Uterus (tissue), 4 donors: ENCODE data around the gene PCID2. TPM values are rescaled to one million over a fixed set of nuclear protein-coding genes. Genes with fewer than 3 reads are reported as not detected.
A peak's percentile ranks its signal among the peaks of the same experiment; 100 is the strongest.

Experiments
- DNase-seq, 2 donors: peaks; one replicate each; pipeline ENCODE4 v3.0.0-alpha.2; 2019 to 2020
- H3K27ac ChIP-seq, 2 donors: fragments of 200-600 bp; sonication (generic); 1 replicate in 1 of 2; 2 replicates in 1 of 2; pipeline ENCODE4 v1.5.1; 2016 to 2018
- H3K27me3 ChIP-seq, 2 donors: fragments of 200-600 bp; sonication (generic); one replicate each; pipeline ENCODE4 v1.5.1; 2018 to 2019; ENCODE audit warnings: control low read depth in 1 of 2
- H3K36me3 ChIP-seq, 2 donors: fragments of 200-600 bp; sonication (generic); one replicate each; pipeline ENCODE4 v1.5.1; 2019; ENCODE audit warnings: control low read depth in 1 of 2
- H3K4me1 ChIP-seq, 2 donors: fragments of 200-600 bp; sonication (generic); one replicate each; pipeline ENCODE4 v1.5.1; 2018 to 2019; ENCODE audit warnings: control low read depth in 1 of 2
- H3K4me3 ChIP-seq, 2 donors: fragments of 200-600 bp; sonication (generic); 1 replicate in 1 of 2; 2 replicates in 1 of 2; pipeline ENCODE4 v1.5.1; 2018 to 2019; ENCODE audit warnings: mild to moderate bottlenecking in 1 of 2
- H3K9me3 ChIP-seq, 2 donors: fragments of 200-600 bp; sonication (generic); one replicate each; pipeline ENCODE4 v1.5.1; 2019; ENCODE audit warnings: control low read depth in 1 of 2
- POLR2A ChIP-seq, 2 donors: fragments of 450-650 bp; IDR thresholded peaks; one replicate each; pipeline ENCODE4 v1.6.1; 2016; ENCODE audit warnings: antibody characterized with exemption in 2 of 2, mild to moderate bottlenecking in 1 of 2, moderate library complexity in 1 of 2
- intact Hi-C: fragments of 100-400 bp; cut with DNase I; formaldehyde crosslinking; loops from one replicate; pipeline ENCODE4 v1.15.1; 2023; ENCODE audit warnings: low total_unique reads
- small RNA-seq: library from RNA; depleted of rRNA; stranded (forward); fragments of <200 nt; gene quantifications from one replicate; pipeline ENCODE3, GENCODE V24; 2016
- total RNA-seq, 4 donors: library from RNA; depleted of rRNA in 3 of 4; stranded (reverse); fragments of >200 nt in 3 of 4; gene quantifications; one replicate each; pipeline versions ENCODE4 v1.1.0 to v1.2.4, GENCODE V29; 2014 to 2023
- TF ChIP-seq, protein P1 (sequence below), 4 experiments: fragments of 200-600 bp in 2 of 4; fragments of 450-650 bp in 2 of 4; sonication (generic) in 2 of 4; IDR thresholded peaks; one replicate each; pipeline ENCODE4 v1.5.1; 2016 to 2019; ENCODE audit warnings: antibody characterized with exemption in 4 of 4, mild to moderate bottlenecking in 2 of 4, moderate library complexity in 1 of 4
- donor health status: DM: yes; HTN: yes; CAD: no.

PCID2 gene
- total RNA-seq, 4 donors from 2014 or later: 35.9 to 75.6 (median 70.7) TPM

DNA sequence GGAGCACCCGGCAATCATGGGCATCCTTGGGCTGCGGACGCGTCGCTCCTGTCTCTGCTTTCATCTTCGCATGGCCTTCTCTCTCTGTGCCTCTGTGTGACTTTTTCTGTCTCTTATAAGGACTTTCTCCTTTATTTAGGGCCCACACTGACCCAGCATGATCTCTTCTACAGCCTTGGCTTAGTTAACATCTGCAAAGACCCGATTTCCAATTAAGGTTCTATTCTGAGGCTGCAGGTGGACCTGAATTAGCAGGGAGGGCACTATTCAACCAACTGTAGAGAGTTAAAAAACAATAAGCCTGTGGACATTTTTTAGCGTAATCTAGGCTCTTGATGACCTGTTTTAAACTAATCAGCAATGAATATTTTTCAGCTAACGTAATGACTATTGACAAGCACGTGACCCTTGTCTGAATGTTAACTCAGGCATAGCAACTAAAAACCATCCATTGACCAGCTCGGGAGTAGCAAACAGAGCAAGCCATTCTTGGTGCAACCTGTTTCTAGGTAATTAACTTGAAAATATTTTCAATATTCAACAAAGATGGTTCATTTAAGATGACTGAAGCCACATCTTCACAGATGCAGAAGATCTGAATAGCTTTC is 70.7 kb downstream of the PCID2 start:
- H3K4me1 ChIP-seq: no peaks in the 10 kb centered on the region
- H3K9me3 ChIP-seq: no peaks in the 10 kb centered on the region
- TF ChIP-seq, protein P1, sequence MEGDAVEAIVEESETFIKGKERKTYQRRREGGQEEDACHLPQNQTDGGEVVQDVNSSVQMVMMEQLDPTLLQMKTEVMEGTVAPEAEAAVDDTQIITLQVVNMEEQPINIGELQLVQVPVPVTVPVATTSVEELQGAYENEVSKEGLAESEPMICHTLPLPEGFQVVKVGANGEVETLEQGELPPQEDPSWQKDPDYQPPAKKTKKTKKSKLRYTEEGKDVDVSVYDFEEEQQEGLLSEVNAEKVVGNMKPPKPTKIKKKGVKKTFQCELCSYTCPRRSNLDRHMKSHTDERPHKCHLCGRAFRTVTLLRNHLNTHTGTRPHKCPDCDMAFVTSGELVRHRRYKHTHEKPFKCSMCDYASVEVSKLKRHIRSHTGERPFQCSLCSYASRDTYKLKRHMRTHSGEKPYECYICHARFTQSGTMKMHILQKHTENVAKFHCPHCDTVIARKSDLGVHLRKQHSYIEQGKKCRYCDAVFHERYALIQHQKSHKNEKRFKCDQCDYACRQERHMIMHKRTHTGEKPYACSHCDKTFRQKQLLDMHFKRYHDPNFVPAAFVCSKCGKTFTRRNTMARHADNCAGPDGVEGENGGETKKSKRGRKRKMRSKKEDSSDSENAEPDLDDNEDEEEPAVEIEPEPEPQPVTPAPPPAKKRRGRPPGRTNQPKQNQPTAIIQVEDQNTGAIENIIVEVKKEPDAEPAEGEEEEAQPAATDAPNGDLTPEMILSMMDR (IDR thresholded peaks at IDR 0.05): no peak
- TF ChIP-seq POLR2A (IDR thresholded peaks at IDR 0.05): no peak
- no peak overlapping the region for H3K27ac ChIP-seq
- H3K27me3 ChIP-seq: no peaks in the 10 kb centered on the region
- H3K36me3 ChIP-seq: no peaks in the 10 kb centered on the region
- H3K4me3 ChIP-seq: no peak overlapping the region
- intact Hi-C loops: no loop called here
- no peak for DNase-seq

DNA sequence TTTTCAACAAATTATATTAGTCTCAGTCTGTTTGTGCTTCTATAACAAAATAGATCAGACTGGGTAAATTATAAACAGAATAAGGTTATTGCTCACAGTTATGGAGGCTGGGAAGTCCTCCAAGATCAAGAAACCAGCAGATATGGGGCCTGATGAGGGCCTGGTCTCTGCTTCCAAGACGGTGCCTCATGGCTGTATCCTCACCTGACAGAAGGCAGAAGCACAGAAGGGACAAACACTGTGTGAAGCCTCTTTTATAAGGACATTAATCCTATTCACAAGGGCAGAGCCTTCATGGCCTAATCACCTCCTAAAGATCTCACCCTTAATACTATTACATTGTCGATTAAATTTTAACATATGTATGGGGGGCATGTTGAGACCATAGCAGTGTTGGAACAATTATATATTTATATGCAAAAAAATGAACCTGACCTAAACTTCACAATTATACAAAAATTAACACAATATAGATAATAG is 73.1 kb downstream of the PCID2 start:
- Histone ChIP-seq H3K9me3 (no peaks in the 10 kb centered on the region), H3K27me3 (no peaks in the 10 kb centered on the region), H3K36me3 (no peaks in the 10 kb centered on the region), H3K4me3 (no peak overlapping the region), H3K27ac (no peak overlapping the region), H3K4me1 (no peaks in the 10 kb centered on the region)
- DNase-seq: no peak
- TF ChIP-seq, protein P1 (IDR thresholded peaks at IDR 0.05): no peak
- no peak for TF ChIP-seq POLR2A (IDR thresholded peaks at IDR 0.05)
- intact Hi-C loops: no loop called here

DNA sequence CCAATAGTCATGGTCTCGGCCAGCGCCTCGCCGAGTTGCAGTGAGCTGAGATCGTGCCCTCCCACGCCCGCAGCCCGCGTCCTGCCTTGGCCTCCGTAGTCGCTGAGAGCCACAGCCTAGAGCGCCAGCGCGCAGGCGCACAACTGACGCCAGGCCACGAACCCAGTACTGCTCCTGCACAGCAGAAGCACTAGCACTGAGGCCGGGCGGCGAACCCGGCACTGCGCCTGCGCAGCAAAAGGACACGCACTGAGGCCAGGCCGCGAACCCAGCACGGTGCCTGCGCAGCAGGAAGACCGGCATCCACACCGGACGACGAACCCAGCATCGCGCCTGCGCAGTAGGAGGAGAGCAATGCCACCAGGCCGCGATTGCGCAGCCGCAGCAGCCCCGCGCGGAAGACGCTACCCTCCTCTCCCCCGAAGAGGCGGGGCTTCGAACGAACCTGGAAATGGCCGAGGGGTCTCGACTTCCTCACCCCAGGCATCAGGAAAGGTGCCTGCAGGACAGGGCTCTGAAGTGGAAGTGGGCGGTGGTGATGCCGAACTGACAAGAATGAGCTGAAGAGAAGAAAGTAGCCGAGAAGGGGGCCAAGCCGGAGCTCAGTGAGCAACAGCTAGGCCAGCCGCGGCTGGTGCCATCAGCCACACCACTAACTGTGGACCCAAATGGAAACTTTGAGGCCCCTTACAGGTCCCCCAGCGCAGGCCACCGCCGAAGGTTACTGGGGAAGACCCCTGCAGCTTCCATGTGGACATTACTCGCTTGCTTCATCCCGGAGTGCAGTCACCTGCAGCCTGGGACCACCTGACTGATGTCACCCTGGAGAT is 78.3 kb downstream of the PCID2 start:
- Histone ChIP-seq H3K27ac (no peak overlapping the region), H3K4me3 (no peak overlapping the region), H3K36me3 (no peaks in the 10 kb centered on the region), H3K9me3 (no peaks in the 10 kb centered on the region), H3K4me1 (no peaks in the 10 kb centered on the region), H3K27me3 (no peaks in the 10 kb centered on the region)
- intact Hi-C loops: no loop called here
- peak in 1 of 2 donors; percentile 17 for DNase-seq
- TF ChIP-seq POLR2A (IDR thresholded peaks at IDR 0.05): no peak
- TF ChIP-seq, protein P1 (IDR thresholded peaks at IDR 0.05): no peak

DNA sequence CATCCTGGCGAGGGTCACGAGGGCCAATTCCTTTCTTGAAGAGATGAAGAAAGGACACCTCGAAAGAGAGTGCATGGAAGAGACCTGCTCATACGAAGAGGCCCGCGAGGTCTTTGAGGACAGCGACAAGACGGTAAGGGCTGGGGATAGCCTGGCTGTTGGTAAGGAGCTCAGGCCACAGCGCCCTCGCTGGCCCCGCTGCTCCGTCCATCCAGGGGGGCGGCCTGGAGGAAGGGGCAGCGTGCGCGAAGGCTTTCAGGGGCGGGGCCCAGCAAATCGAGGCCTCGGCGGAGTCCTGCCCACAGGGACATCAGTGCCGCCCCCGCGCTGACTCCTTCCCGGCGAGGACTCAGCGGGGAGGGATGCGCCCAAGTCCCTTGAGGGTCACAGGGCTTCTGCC is 79.0 kb downstream of the PCID2 start:
- no peaks in the 10 kb centered on the region for H3K9me3 ChIP-seq
- TF ChIP-seq, protein P1 (IDR thresholded peaks at IDR 0.05): no peak
- TF ChIP-seq POLR2A (IDR thresholded peaks at IDR 0.05): no peak
- H3K27ac ChIP-seq: no peak overlapping the region
- no peaks in the 10 kb centered on the region for H3K36me3 ChIP-seq
- no peak for DNase-seq
- intact Hi-C loops: no loop called here
- no peaks in the 10 kb centered on the region for H3K4me1 ChIP-seq
- H3K27me3 ChIP-seq: no peaks in the 10 kb centered on the region
- no peak overlapping the region for H3K4me3 ChIP-seq

Small RNAs within 50 kb of the gene (small RNA-seq; reads per million reads assigned to genes)
- gene AL137002.1: not detected

Other genes with a start within 250 kb of the PCID2 start
- gene MCF2L, start 239.5 kb downstream of the PCID2 start, total RNA-seq: 100 to 1,000 TPM in 1 of 4 donors, 10 to 100 TPM in 3; 25.0 to 103 (median 61.0) TPM
- under 1 TPM in 1 of 4 donors, not detected in 3; 0.69 TPM for gene F7, start 102.9 kb downstream of the PCID2 start, total RNA-seq
- 10 to 100 TPM in 2 of 4 donors, 1 to 10 TPM in 2; 6.8 to 56.8 (median 12.1) TPM for gene F10, start 85.9 kb downstream of the PCID2 start, total RNA-seq
- not detected for gene PROZ, start 50.0 kb downstream of the PCID2 start, total RNA-seq
- 100 to 1,000 TPM in 1 of 4 donors, 10 to 100 TPM in 3; 34.3 to 110 (median 66.1) TPM for gene CUL4A, start 944 bp upstream of the PCID2 start, total RNA-seq
- gene LAMP1, start 88.6 kb upstream of the PCID2 start, total RNA-seq: 100 to 1,000 TPM in 2 of 4 donors, 10 to 100 TPM in 2; 85.6 to 144 (median 93.4) TPM
- 10 to 100 TPM in 2 of 4 donors, 1 to 10 TPM in 2; 3.2 to 17.9 (median 7.5) TPM for gene GRTP1, start 155.5 kb upstream of the PCID2 start, total RNA-seq
- gene ADPRHL1, start 244.8 kb upstream of the PCID2 start, total RNA-seq: 1 to 10 TPM in 2 of 4 donors, not detected in 2; 1.6 to 3.3 TPM